Mesenchymal stem cell (in vitro differentiated cells and primary cell): Measurements from ENCODE around the gene FOXJ3.

ENCODE experiments used
- DNase-seq: peaks from one replicate; pipeline ENCODE4 v3.0.0-alpha.2; 2013
- H2AFZ ChIP-seq: one replicate; pipeline ENCODE4 v1.6.1; 2013; ENCODE audit warnings: low read depth, mild to moderate bottlenecking, control low read depth, inconsistent platforms, low read length, moderate library complexity
- H2AK5ac ChIP-seq: 2 replicates; pipeline ENCODE4 v1.6.1; 2013; ENCODE audit warnings: low read length, moderate library complexity, mild to moderate bottlenecking, inconsistent platforms; ENCODE audit not compliant: severe bottlenecking
- H2BK120ac ChIP-seq: one replicate; pipeline ENCODE4 v1.6.1; 2013; ENCODE audit warnings: low read depth, mild to moderate bottlenecking, inconsistent platforms, low read length, moderate library complexity
- H2BK12ac ChIP-seq, 2 experiments: one replicate each; pipeline ENCODE4 v1.6.1; 2013; ENCODE audit warnings: inconsistent platforms in 2 of 2, low read length in 2 of 2, mild to moderate bottlenecking in 2 of 2, moderate library complexity in 2 of 2, control low read depth in 1 of 2
- H2BK15ac ChIP-seq: one replicate; pipeline ENCODE4 v1.6.1; 2013; ENCODE audit warnings: mild to moderate bottlenecking, low read depth, inconsistent platforms; ENCODE audit not compliant: poor library complexity, severe bottlenecking
- H2BK5ac ChIP-seq: 2 replicates; pipeline ENCODE4 v1.6.1; 2013; ENCODE audit warnings: low read depth, mild to moderate bottlenecking, low read length, control low read depth, inconsistent platforms; ENCODE audit not compliant: poor library complexity, severe bottlenecking
- H3K14ac ChIP-seq, 2 experiments: one replicate each; pipeline ENCODE4 v1.6.1; 2013; ENCODE audit warnings: inconsistent platforms in 2 of 2, low read length in 2 of 2, control low read depth in 1 of 2, mild to moderate bottlenecking in 1 of 2, moderate library complexity in 1 of 2
- H3K18ac ChIP-seq, 2 experiments: one replicate each; pipeline ENCODE4 v1.6.1; 2013; ENCODE audit warnings: inconsistent platforms in 2 of 2, low read length in 2 of 2, control low read depth in 1 of 2, low read depth in 1 of 2, mild to moderate bottlenecking in 1 of 2
- H3K23ac ChIP-seq, 2 experiments: one replicate each; pipeline ENCODE4 v1.6.1; 2013; ENCODE audit warnings: inconsistent platforms in 2 of 2, low read length in 2 of 2, mild to moderate bottlenecking in 2 of 2, moderate library complexity in 2 of 2, control low read depth in 1 of 2
- H3K27ac ChIP-seq: 2 replicates; pipeline ENCODE4 v1.5.1; 2013; ENCODE audit warnings: mild to moderate bottlenecking, moderate library complexity, low read length, control low read depth, inconsistent platforms; ENCODE audit not compliant: poor library complexity, severe bottlenecking
- H3K27me3 ChIP-seq, 2 experiments: 2 replicates each; pipeline versions ENCODE4 v1.6.1 to v1.7.0; 2013; ENCODE audit warnings: low read length in 2 of 2, mild to moderate bottlenecking in 2 of 2, moderate library complexity in 2 of 2, control low read depth in 1 of 2, inconsistent platforms in 1 of 2; ENCODE audit not compliant: control insufficient read depth in 1 of 2, insufficient read depth in 1 of 2
- H3K36me3 ChIP-seq, 2 experiments: 2 replicates each; pipeline versions ENCODE4 v1.6.1 to v1.7.0; 2013; ENCODE audit warnings: low read length in 2 of 2, control low read depth in 1 of 2, inconsistent platforms in 1 of 2, low read depth in 1 of 2, mild to moderate bottlenecking in 1 of 2; ENCODE audit not compliant: insufficient read depth in 2 of 2, control insufficient read depth in 1 of 2
- H3K4ac ChIP-seq, 2 experiments: one replicate each; pipeline ENCODE4 v1.6.1; 2013; ENCODE audit warnings: inconsistent platforms in 2 of 2, low read length in 2 of 2, mild to moderate bottlenecking in 2 of 2, moderate library complexity in 2 of 2, control low read depth in 1 of 2, low read depth in 1 of 2
- H3K4me1 ChIP-seq: 2 replicates; pipeline ENCODE4 v1.6.1; 2013; ENCODE audit warnings: low read depth, low read length, control low read depth; ENCODE audit not compliant: control insufficient read depth, insufficient read depth
- H3K4me2 ChIP-seq: 2 replicates; pipeline ENCODE4 v1.6.1; 2013; ENCODE audit warnings: low read length, mild to moderate bottlenecking, inconsistent platforms; ENCODE audit not compliant: poor library complexity, severe bottlenecking
- H3K4me3 ChIP-seq, 2 experiments: 2 replicates each; pipeline versions ENCODE4 v1.5.1 to v1.7.0; 2013; ENCODE audit warnings: low read length in 2 of 2, mild to moderate bottlenecking in 2 of 2, control low read depth in 1 of 2, low read depth in 1 of 2; ENCODE audit not compliant: insufficient read depth in 1 of 2
- H3K79me1 ChIP-seq: replicated peaks from 2 replicates; pipeline ENCODE4 v1.6.1; 2013; ENCODE audit warnings: mild to moderate bottlenecking, control low read depth, low read length, inconsistent platforms; ENCODE audit not compliant: poor library complexity, severe bottlenecking
- H3K9ac ChIP-seq: 2 replicates; pipeline ENCODE4 v1.7.0; 2013; ENCODE audit warnings: mild to moderate bottlenecking, low read length, moderate library complexity
- H3K9me3 ChIP-seq: 2 replicates; pipeline ENCODE4 v1.7.0; 2013; ENCODE audit warnings: mild to moderate bottlenecking, low read length; ENCODE audit not compliant: control insufficient read depth
- H4K8ac ChIP-seq: one replicate; pipeline ENCODE4 v1.6.1; 2013; ENCODE audit warnings: inconsistent platforms, mild to moderate bottlenecking, low read length, moderate library complexity
- H4K91ac ChIP-seq: one replicate; pipeline ENCODE4 v1.6.1; 2013; ENCODE audit warnings: mild to moderate bottlenecking, low read length, inconsistent platforms
- WGBS: methylation state at CpG from one replicate; pipeline ENCODE4 v1.1.7; 2013; ENCODE audit warnings: mixed read lengths; 5-methylcytosine and 5-hydroxymethylcytosine counted together

The FOXJ3 gene

GRCh38 chr1:42259739-42260064, 75.3 kb downstream of the FOXJ3 start:
- Histone ChIP-seq H3K9me3 (no peaks in the 10 kb centered on the region), H3K4me3 (peak overlapping the region in 1 of 2 experiments; percentile 22), H2BK120ac (no peak overlapping the region), H2BK15ac (no peak overlapping the region), H3K4me2 (no peak overlapping the region), H3K27me3 (no peaks in the 10 kb centered on the region), H3K79me1 (peaks cover 16% of the 10 kb centered on the region), H2BK12ac (no peak overlapping the region), H3K36me3 (peaks cover 3 to 29% of the 10 kb centered on the region in 2 experiments), H3K4me1 (no peaks in the 10 kb centered on the region), H2AFZ (no peak overlapping the region), H3K4ac (no peak overlapping the region), H3K27ac (no peak overlapping the region), H4K91ac (no peak overlapping the region), H2BK5ac (no peak overlapping the region), H3K9ac (peak overlapping the region; percentile 10), H3K18ac (no peak overlapping the region), H3K14ac (no peak overlapping the region), H4K8ac (no peak overlapping the region), H3K23ac (no peak overlapping the region), H2AK5ac (no peak overlapping the region)
- peak; percentile 56 for DNase-seq
- 33% methylated on average over 4 of the region's 4 CpGs for WGBS

DNA sequence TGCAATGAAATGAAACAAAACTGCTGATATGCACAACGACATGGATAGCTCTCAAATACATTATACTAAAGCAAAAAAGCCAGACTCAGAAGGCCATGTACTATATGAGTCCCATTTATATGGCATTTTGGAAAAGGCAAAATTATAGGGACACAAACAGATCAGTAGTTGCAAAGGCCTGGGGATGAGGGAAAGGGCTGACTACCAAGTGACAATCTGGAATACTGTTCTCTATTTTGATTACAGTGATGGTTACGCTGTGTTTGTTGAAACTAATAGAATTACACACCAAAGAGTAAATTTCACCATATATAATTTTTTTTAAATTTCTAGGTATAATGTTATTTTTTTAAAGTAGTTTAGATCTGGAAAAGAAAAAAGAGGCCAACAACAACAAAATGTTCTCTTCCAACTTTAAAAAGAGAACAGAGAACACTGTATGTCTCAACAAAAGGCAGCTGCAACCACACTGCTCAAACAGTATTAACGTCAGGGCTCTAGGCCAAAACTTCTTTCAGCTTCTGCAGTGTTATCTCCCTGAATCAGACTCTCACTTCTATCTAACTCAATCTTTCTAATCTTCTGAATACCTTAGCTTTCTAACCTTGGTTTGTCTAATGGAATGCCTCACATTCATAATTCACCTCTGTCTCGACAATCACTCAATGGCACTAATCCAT, 75.8 kb downstream of the FOXJ3 start:
- Histone ChIP-seq H2BK12ac (no peak overlapping the region), H2BK15ac (no peak overlapping the region), H2BK120ac (no peak overlapping the region), H3K4me1 (no peaks in the 10 kb centered on the region), H3K4ac (no peak overlapping the region), H3K9me3 (no peaks in the 10 kb centered on the region), H3K18ac (no peak overlapping the region), H3K4me2 (no peak overlapping the region), H2BK5ac (no peak overlapping the region), H3K14ac (no peak overlapping the region), H3K27me3 (no peaks in the 10 kb centered on the region), H3K27ac (no peak overlapping the region), H3K4me3 (peak overlapping the region in 1 of 2 experiments; percentile 22), H4K91ac (no peak overlapping the region), H4K8ac (no peak overlapping the region), H3K9ac (peak overlapping the region; percentile 10), H2AFZ (no peak overlapping the region), H3K36me3 (peaks cover 3 to 24% of the 10 kb centered on the region in 2 experiments), H3K23ac (no peak overlapping the region), H3K79me1 (peaks cover 16% of the 10 kb centered on the region), H2AK5ac (no peak overlapping the region)
- peak; percentile 61 for DNase-seq
- WGBS, result 59% methylated on average over 2 of the region's 4 CpGs

- no peak overlapping the region for H2AFZ ChIP-seq
Measured at GRCh38 chr1:42258218-42258617, 76.8 kb downstream of the FOXJ3 start.

GRCh38 chr1:42251042-42251441, 84.0 kb downstream of the FOXJ3 start:
- Histone ChIP-seq H4K91ac (no peak overlapping the region), H2BK5ac (no peak overlapping the region), H3K4me2 (no peak overlapping the region), H2AFZ (no peak overlapping the region), H3K18ac (no peak overlapping the region), H3K4ac (no peak overlapping the region), H3K23ac (no peak overlapping the region), H4K8ac (no peak overlapping the region), H3K27me3 (no peaks in the 10 kb centered on the region), H2AK5ac (no peak overlapping the region), H3K27ac (no peak overlapping the region), H2BK15ac (no peak overlapping the region), H3K4me1 (no peaks in the 10 kb centered on the region), H3K9ac (no peak overlapping the region), H2BK120ac (no peak overlapping the region), H3K9me3 (peaks cover 12% of the 10 kb centered on the region), H3K14ac (no peak overlapping the region), H3K4me3 (no peak overlapping the region), H3K79me1 (peaks cover 5% of the 10 kb centered on the region), H3K36me3 (peaks cover 2 to 13% of the 10 kb centered on the region in 2 experiments), H2BK12ac (no peak overlapping the region)
- no peak for DNase-seq
- no CpG with 5 or more reads among the region's 1 CpG for WGBS

More at GRCh38 chr1:42258218-42258617, 76.8 kb downstream of the FOXJ3 start:
- peaks cover 3 to 17% of the 10 kb centered on the region in 2 experiments for H3K36me3 ChIP-seq
- no peak overlapping the region for H3K27ac ChIP-seq
- H3K9ac ChIP-seq, result no peak overlapping the region
- H3K4me1 ChIP-seq, result no peaks in the 10 kb centered on the region
- no peak overlapping the region for H3K14ac ChIP-seq
- H2BK5ac ChIP-seq, result no peak overlapping the region
- no peak for DNase-seq
- no peak overlapping the region for H2AK5ac ChIP-seq
- no peak overlapping the region for H3K4ac ChIP-seq
- H3K4me3 ChIP-seq, result no peak overlapping the region
- H3K79me1 ChIP-seq, result peaks cover 14% of the 10 kb centered on the region
- no peak overlapping the region for H2BK12ac ChIP-seq
- H2BK120ac ChIP-seq, result no peak overlapping the region
- no peaks in the 10 kb centered on the region for H3K27me3 ChIP-seq
- no peak overlapping the region for H4K91ac ChIP-seq
- no peaks in the 10 kb centered on the region for H3K9me3 ChIP-seq
- H3K23ac ChIP-seq, result no peak overlapping the region
- no peak overlapping the region for H4K8ac ChIP-seq
- H2BK15ac ChIP-seq, result no peak overlapping the region
- WGBS, result 100% methylated on average over 1 of the region's 1 CpG
- no peak overlapping the region for H3K18ac ChIP-seq
- H3K4me2 ChIP-seq, result no peak overlapping the region
